ENCODE results near the gene PTGER3. TPM values are rescaled to one million over a fixed set of nuclear protein-coding genes. Genes with fewer than 3 reads are reported as not detected.

Gene PTGER3
- total RNA-seq, 1 donor from 2014 or later = 0.29 TPM

DNA sequence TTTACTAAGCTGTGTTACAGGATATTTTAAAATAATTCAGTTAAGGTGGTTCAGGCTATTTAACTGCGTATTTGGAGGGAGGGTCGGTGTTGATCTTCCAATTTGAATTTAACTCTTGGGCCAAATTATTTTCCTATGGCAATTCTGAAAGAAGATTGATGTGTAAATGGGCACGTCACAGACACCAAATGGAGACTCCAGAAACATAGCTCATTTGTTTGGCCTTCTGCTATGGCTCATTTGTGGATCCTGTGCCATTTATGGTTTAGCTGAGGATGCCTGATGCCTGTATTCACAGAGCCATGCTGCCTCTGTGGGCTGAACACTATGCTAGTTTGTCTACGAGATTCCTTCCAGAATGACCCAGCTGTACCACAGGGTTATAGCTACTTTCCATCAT, 70.6 kb downstream of the PTGER3 start:
- Mint-ChIP-seq H3K4me1 (ENCODE audit: low read depth, unreplicated experiment) (peaks cover 5% of the 10 kb centered on the region), H3K9me3 (ENCODE audit: unreplicated experiment) (no peaks in the 10 kb centered on the region), H3K4me3 (ENCODE audit: unreplicated experiment) (no peak overlapping the region), H3K36me3 (ENCODE audit: unreplicated experiment) (no peaks in the 10 kb centered on the region), H3K27ac (ENCODE audit: unreplicated experiment) (no peak overlapping the region), H3K27me3 (ENCODE audit: unreplicated experiment) (no peaks in the 10 kb centered on the region)
- no peak for DNase-seq
- TF ChIP-seq, protein P1, sequence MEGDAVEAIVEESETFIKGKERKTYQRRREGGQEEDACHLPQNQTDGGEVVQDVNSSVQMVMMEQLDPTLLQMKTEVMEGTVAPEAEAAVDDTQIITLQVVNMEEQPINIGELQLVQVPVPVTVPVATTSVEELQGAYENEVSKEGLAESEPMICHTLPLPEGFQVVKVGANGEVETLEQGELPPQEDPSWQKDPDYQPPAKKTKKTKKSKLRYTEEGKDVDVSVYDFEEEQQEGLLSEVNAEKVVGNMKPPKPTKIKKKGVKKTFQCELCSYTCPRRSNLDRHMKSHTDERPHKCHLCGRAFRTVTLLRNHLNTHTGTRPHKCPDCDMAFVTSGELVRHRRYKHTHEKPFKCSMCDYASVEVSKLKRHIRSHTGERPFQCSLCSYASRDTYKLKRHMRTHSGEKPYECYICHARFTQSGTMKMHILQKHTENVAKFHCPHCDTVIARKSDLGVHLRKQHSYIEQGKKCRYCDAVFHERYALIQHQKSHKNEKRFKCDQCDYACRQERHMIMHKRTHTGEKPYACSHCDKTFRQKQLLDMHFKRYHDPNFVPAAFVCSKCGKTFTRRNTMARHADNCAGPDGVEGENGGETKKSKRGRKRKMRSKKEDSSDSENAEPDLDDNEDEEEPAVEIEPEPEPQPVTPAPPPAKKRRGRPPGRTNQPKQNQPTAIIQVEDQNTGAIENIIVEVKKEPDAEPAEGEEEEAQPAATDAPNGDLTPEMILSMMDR (IDR thresholded peaks at IDR 0.05; ENCODE audit: partially characterized antibody, unreplicated experiment) = no peak

DNA sequence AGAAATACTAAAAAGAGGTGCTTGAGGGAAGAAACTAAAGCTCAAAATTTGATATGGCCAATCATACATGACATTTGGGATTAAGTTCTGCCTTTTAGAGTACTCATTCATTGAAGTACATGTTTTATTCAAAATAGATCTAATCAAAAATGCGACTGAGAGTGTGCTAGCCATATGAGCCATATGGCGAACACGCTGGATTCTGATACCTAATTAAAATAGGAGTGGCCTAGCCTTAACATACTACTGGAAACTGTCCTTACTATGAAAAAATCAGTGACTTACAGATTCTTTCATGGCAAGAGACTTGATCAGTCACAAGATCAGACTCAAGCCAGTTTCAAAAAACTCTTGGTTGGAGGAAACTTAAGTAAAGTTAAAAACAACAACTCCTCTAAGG, 73.9 kb downstream of the PTGER3 start:
- Mint-ChIP-seq H3K27me3 (ENCODE audit: unreplicated experiment) (no peaks in the 10 kb centered on the region), H3K9me3 (ENCODE audit: unreplicated experiment) (no peaks in the 10 kb centered on the region), H3K4me1 (ENCODE audit: low read depth, unreplicated experiment) (peaks cover 5% of the 10 kb centered on the region), H3K27ac (ENCODE audit: unreplicated experiment) (no peak overlapping the region), H3K36me3 (ENCODE audit: unreplicated experiment) (no peaks in the 10 kb centered on the region), H3K4me3 (ENCODE audit: unreplicated experiment) (no peak overlapping the region)
- TF ChIP-seq, protein P1 (IDR thresholded peaks at IDR 0.05; ENCODE audit: partially characterized antibody, unreplicated experiment) = no peak
- no peak for DNase-seq

DNA sequence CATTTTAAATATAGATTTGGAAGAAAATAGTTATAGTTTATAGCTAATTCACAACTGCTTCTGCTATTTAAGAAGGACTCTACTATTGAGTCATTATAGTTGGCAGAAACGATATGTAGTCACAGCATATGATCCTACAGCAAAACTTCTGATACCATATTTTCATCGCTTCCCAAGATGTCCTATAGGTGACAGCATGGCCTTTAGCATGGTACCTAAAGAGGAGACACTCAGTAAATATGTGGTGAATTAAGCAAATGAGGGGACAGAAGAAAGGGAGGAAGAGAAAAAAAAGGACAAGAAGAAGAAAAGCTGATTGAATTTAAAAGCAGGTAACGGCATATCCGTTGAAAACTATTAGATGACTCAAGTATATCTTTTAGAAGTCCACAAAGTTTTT, 77.2 kb downstream of the PTGER3 start:
- H3K4me1 Mint-ChIP-seq (ENCODE audit: low read depth, unreplicated experiment) = peaks cover 5% of the 10 kb centered on the region
- no peaks in the 10 kb centered on the region for H3K9me3 Mint-ChIP-seq (ENCODE audit: unreplicated experiment)
- H3K27me3 Mint-ChIP-seq (ENCODE audit: unreplicated experiment) = no peaks in the 10 kb centered on the region
- TF ChIP-seq, protein P1 (IDR thresholded peaks at IDR 0.05; ENCODE audit: partially characterized antibody, unreplicated experiment) = no peak
- H3K4me3 Mint-ChIP-seq (ENCODE audit: unreplicated experiment) = no peak overlapping the region
- no peaks in the 10 kb centered on the region for H3K36me3 Mint-ChIP-seq (ENCODE audit: unreplicated experiment)
- no peak overlapping the region for H3K27ac Mint-ChIP-seq (ENCODE audit: unreplicated experiment)
- no peak for DNase-seq

DNA sequence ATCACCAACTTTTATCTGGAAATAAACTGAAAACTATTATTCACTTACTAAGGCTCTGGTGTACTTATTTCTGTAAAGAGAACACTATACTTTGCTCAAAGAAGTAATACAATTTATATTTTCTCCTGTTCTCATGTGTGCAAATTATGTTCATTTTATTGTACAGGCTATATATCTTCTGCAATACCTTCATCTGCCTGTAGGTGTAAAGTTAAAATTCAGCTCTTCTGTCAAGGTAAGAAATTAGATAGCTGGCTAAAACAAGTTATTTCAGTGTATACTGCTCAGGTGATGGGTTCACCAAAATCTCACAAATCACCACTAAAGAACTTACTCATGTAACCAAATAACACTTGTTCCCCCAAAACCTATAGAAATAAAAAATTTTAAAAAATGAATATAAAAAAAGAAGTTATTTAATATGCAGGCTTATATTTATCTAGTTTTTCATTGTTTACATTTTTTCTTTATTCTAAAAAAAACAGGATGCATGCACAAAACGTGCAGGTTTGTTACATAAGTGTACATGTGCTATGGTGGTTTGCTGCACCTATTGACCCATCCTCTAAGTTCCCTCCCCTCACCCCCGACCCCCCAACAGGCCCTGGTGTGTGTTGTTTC, 81.5 kb downstream of the PTGER3 start:
- H3K4me3 Mint-ChIP-seq (ENCODE audit: unreplicated experiment) = no peak overlapping the region
- TF ChIP-seq, protein P1 (IDR thresholded peaks at IDR 0.05; ENCODE audit: partially characterized antibody, unreplicated experiment) = peak; percentile 89

DNA sequence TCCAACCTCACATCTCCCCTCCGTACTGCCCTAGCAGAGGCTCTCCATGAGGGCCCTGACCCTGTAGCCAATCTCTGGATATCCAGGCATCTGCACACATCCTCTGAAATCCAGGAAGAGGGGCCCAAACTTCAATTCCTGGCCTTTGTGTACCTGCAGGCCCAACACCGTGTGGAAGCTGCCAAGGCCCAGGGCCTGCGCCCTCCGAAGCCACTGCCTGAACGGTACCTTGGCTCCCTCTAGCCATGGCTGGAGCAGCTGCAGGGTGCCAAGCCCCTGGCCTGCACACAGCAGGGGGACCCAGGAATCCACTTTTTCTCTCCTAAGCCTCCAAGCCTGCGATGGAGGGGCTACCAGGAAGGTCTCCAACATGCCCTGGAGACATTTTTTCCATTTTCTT, 84.2 kb downstream of the PTGER3 start:
- Mint-ChIP-seq H3K27me3 (ENCODE audit: unreplicated experiment) (no peaks in the 10 kb centered on the region), H3K27ac (ENCODE audit: unreplicated experiment) (no peak overlapping the region), H3K4me1 (ENCODE audit: low read depth, unreplicated experiment) (no peaks in the 10 kb centered on the region), H3K36me3 (ENCODE audit: unreplicated experiment) (no peaks in the 10 kb centered on the region), H3K9me3 (ENCODE audit: unreplicated experiment) (peaks cover 6% of the 10 kb centered on the region), H3K4me3 (ENCODE audit: unreplicated experiment) (no peak overlapping the region)
- no peak for DNase-seq
- TF ChIP-seq, protein P1 (IDR thresholded peaks at IDR 0.05; ENCODE audit: partially characterized antibody, unreplicated experiment) = no peak

More for the DNA sequence above, 81.5 kb downstream of the PTGER3 start:
- DNase-seq = no peak
- no peaks in the 10 kb centered on the region for H3K36me3 Mint-ChIP-seq (ENCODE audit: unreplicated experiment)
- H3K9me3 Mint-ChIP-seq (ENCODE audit: unreplicated experiment) = peaks cover 6% of the 10 kb centered on the region
- no peak overlapping the region for H3K27ac Mint-ChIP-seq (ENCODE audit: unreplicated experiment)
- no peaks in the 10 kb centered on the region for H3K27me3 Mint-ChIP-seq (ENCODE audit: unreplicated experiment)
- H3K4me1 Mint-ChIP-seq (ENCODE audit: low read depth, unreplicated experiment) = no peaks in the 10 kb centered on the region

Measured in glutamatergic neuron (in vitro differentiated cells).